Airway epithelial cell (primary cell): ENCODE data around the gene TASOR. TPM values are rescaled to one million over a fixed set of nuclear protein-coding genes. Genes with fewer than 3 reads are reported as not detected.

Source experiments
- total RNA-seq: library from RNA; depleted of rRNA; stranded (reverse); fragments of >200 nt; gene quantifications from 2 replicates; pipeline ENCODE4 v1.2.3, GENCODE V29; 2015

TASOR gene, protein sequence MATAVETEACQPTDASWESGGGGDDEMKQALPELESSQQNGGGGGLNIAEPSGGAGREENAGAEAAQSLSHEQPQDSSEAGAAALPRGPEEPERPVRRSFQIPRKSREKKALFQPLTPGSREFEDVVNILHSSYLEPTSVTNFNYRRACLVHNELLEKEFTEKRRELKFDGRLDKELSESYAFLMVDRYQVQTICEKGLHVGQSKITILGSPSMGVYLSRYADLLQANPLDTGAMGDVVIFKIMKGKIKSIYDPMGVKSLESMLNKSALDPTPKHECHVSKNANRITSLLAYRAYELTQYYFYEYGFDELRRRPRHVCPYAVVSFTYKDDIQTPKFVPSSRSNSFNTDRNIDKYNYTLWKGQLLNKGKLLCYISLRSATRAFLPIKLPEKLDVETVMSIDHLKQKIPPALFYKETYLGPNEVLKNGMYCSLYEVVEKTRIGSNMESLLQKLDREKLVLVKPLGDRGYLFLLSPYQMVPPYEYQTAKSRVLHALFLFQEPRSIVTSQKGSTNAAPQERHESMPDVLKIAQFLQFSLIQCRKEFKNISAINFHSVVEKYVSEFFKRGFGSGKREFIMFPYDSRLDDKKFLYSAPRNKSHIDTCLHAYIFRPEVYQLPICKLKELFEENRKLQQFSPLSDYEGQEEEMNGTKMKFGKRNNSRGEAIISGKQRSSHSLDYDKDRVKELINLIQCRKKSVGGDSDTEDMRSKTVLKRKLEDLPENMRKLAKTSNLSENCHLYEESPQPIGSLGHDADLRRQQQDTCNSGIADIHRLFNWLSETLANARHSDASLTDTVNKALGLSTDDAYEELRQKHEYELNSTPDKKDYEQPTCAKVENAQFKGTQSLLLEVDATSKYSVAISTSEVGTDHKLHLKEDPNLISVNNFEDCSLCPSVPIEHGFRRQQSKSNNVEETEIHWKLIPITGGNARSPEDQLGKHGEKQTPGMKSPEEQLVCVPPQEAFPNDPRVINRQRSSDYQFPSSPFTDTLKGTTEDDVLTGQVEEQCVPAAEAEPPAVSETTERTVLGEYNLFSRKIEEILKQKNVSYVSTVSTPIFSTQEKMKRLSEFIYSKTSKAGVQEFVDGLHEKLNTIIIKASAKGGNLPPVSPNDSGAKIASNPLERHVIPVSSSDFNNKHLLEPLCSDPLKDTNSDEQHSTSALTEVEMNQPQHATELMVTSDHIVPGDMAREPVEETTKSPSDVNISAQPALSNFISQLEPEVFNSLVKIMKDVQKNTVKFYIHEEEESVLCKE (N-terminal part only)
- 30.2 and 33.9 TPM in 2 replicates for total RNA-seq

GRCh38 chr3:56683122-56683817 lies at the start of gene TASOR:
TSS of gene TASOR (minus strand) at chr3:56683265. CDS start at chr3:56683006, 259 bp downstream.

Other genes starting within 250 kb of the TASOR start
- under 0.01 and 0.56 TPM in 2 replicates for gene ERC2, start 214.8 kb downstream of the TASOR start, total RNA-seq
- 4.0 and 6.3 TPM in 2 replicates for gene CCDC66, start 126.1 kb downstream of the TASOR start, total RNA-seq
- 7.5 and 10.4 TPM in 2 replicates for gene ARHGEF3, start 118.7 kb upstream of the TASOR start, total RNA-seq